B cell (primary cell): Measurements from ENCODE around the gene ERN1.

ENCODE experiments used
- EZH2 ChIP-seq: IDR thresholded peaks from 2 replicates; pipeline ENCODE4 v1.6.1; 2012; ENCODE audit warnings: borderline replicate concordance, low read depth, mild to moderate bottlenecking, moderate library complexity, low read length; ENCODE audit not compliant: insufficient read depth, poor library complexity, severe bottlenecking
- TF ChIP-seq, protein P1 (sequence below): fragments of 200-600 bp; IDR thresholded peaks from one replicate; pipeline ENCODE4 v1.8.0; 2022; ENCODE audit warnings: antibody characterized with exemption, mild to moderate bottlenecking

DNA sequence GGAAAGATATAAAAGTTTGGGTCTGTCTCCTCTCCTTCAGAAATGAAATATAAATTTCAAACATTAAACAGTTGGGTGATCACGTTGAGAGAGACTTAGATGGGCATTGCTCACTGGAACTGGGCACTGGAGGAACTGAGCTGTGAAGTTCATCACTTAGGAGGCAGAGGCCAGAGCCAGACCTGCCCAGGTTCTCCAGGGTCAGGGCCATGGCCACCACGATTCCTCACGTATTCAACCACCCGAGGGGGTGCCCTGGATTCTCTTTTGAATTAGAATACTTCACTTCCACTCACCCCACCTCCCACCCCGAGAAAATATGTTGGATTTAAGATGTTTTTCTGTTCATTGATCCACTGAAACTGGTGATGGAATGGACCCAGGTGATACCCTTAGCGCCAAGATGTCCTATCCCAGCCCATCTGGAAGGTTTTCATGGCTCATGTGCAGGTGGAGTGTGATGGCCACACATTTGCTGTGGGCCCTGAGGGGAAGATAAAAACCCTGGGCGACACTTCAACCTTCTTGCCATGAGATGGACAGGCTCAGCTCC, 125.7 kb downstream of the ERN1 start:
- TF ChIP-seq, protein P1, sequence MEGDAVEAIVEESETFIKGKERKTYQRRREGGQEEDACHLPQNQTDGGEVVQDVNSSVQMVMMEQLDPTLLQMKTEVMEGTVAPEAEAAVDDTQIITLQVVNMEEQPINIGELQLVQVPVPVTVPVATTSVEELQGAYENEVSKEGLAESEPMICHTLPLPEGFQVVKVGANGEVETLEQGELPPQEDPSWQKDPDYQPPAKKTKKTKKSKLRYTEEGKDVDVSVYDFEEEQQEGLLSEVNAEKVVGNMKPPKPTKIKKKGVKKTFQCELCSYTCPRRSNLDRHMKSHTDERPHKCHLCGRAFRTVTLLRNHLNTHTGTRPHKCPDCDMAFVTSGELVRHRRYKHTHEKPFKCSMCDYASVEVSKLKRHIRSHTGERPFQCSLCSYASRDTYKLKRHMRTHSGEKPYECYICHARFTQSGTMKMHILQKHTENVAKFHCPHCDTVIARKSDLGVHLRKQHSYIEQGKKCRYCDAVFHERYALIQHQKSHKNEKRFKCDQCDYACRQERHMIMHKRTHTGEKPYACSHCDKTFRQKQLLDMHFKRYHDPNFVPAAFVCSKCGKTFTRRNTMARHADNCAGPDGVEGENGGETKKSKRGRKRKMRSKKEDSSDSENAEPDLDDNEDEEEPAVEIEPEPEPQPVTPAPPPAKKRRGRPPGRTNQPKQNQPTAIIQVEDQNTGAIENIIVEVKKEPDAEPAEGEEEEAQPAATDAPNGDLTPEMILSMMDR: no peak
- no peak for TF ChIP-seq EZH2
